ENCODE measurements around the gene SURF4. TPM values are rescaled to one million over a fixed set of nuclear protein-coding genes. Genes with fewer than 3 reads are reported as not detected.

SURF4 gene
- total and polyA plus RNA-seq, 3 experiments from 2014 or later, result 202 to 250 (median 239) TPM

DNA sequence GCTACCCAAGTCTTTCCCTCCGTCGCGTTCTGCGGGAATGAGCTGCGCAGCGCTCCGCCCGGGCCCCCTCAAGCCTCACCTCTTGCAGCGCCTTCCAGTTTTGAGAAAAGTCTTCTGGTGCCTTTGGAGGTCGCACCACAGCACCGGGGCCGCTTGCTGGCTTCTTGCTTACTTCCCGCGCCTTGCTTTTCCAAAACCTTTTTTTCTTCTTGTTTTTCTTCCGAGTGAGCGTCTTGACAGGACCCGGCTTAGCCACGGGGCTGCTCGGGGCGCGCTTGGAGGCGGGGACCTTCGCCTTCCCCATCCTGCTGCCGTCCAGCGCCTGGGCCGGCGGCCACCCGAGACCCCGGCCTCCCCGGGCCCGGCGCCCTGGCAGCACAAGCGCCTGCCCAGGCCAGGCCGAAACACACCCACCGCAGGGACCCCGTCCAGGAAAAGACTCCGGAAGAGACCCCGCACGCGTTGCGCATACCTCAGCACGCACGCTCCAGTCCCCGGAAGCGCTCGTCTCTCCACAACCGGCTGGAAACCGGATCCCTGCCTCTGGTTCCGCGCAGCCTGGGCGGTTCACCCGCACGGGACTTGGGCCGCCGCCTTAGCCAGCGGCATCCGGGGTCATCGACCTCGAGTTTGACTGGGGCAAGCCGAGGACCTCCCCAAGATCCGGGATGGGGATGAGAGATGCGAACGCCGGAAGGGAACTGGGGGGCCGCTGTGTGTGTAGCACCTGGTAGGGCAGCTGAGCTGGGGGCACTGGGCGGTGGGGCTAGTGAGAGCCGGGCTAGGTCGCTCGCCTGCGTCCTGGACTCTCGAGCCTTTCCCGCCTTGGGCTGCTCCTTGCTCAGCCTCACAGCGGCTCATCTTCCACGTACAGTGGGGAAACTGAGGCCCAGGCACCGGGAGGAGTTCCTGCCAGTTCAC is 41.9 kb upstream of the SURF4 start, which contains the start of gene REXO4:
TSS of gene REXO4 (minus strand) at position 470 of the 921 bp plus-strand sequence. CDS start at position 304, 166 bp downstream.
- Mint-ChIP-seq H3K4me3 (peak within 1 kb of the TSS; percentile 88 to 92 (median 89)), H3K27ac (peak within 1 kb of the TSS; percentile 84 to 96 (median 91)), H3K36me3 (peaks cover 0 to 41% (median 3%) of the 10 kb centered on the region in 3 donors), H3K9me3 (no peaks in the 10 kb centered on the region), H3K4me1 (peaks cover 47 to 74% (median 70%) of the 10 kb centered on the region in 3 donors), H3K27me3 (peaks cover 0 to 1% of the 10 kb centered on the region in 2 donors)
- DNase-seq, result peak; percentile 58 to 85 (median 80)
- H3K4me1 ChIP-seq (ENCODE audit: insufficient read depth, low read length), result peaks cover 20% of the 10 kb centered on the region
- ChIA-PET POLR2A (interaction anchor here (1.0 to 1.2 kb wide), 3 partner anchors 42 to 70 kb away, joined by 3 to 8 read pairs (median 4); partner anchors contain the start of genes CACFD1, MED22 and RPL7A), CTCF (interaction anchor here (1.1 to 2.1 kb wide), 3 partner anchors 13 to 60 kb away, joined by 3 to 6 read pairs (median 4); partner anchors contain the start of gene CACFD1)
- no peaks in the 10 kb centered on the region for H3K27me3 ChIP-seq (ENCODE audit: insufficient read depth, low read length, poor library complexity, severe bottlenecking)
- H3K27ac ChIP-seq (ENCODE audit: low read depth, low read length), result peak within 1 kb of the TSS; percentile 87
- H3K4me3 ChIP-seq (ENCODE audit: low read length), result peak within 1 kb of the TSS; percentile 75
- H3K9me3 ChIP-seq (ENCODE audit: low read length), result no peaks in the 10 kb centered on the region
- H3K36me3 ChIP-seq (ENCODE audit: insufficient read depth, low read length), result peaks cover 10% of the 10 kb centered on the region

DNA sequence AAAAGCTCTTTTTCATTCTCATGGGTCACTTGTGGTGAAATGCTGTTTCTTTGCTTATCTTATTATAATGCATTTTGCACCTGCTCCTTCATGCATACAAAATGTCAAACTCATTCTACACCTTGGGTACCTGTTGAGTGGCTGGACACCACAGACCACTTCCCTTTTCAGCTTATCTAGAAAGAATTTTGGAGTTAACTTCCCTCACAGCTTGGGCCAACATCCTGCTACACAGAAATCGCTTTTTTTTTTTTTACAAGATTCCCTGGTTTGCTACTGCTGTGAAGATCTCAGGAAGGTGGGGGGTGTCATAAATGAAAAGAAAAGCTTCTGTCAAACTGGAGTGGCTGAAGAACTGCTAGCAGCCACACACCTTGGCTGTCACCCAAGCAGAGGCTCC is 39.3 kb upstream of the SURF4 start:
- ChIA-PET POLR2A (no interaction called here), CTCF (interaction anchor here (1.5 kb wide), 1 partner anchor 73 kb away, joined by 3 read pairs; no protein-coding TSS in a partner anchor)
- DNase-seq, result no peak
- H3K9me3 Mint-ChIP-seq, result no peaks in the 10 kb centered on the region
- H3K9me3 ChIP-seq (ENCODE audit: low read length), result no peaks in the 10 kb centered on the region
- peaks cover 41 to 59% (median 54%) of the 10 kb centered on the region in 3 donors for H3K4me1 Mint-ChIP-seq
- H3K27ac ChIP-seq (ENCODE audit: low read depth, low read length), result no peak overlapping the region
- H3K4me1 ChIP-seq (ENCODE audit: insufficient read depth, low read length), result peaks cover 20% of the 10 kb centered on the region
- H3K27me3 ChIP-seq (ENCODE audit: insufficient read depth, low read length, poor library complexity, severe bottlenecking), result no peaks in the 10 kb centered on the region
- H3K4me3 ChIP-seq (ENCODE audit: low read length), result no peak overlapping the region
- peak overlapping the region in 4 of 7 donors; percentile 89 to 90 (median 89) for H3K4me3 Mint-ChIP-seq
- peaks cover 0 to 64% (median 7%) of the 10 kb centered on the region in 3 donors for H3K36me3 Mint-ChIP-seq
- H3K36me3 ChIP-seq (ENCODE audit: insufficient read depth, low read length), result peaks cover 27% of the 10 kb centered on the region
- H3K27me3 Mint-ChIP-seq, result peaks cover 0 to 1% of the 10 kb centered on the region in 2 donors
- peak overlapping the region in 2 of 8 donors; percentile 47 to 86 for H3K27ac Mint-ChIP-seq

DNA sequence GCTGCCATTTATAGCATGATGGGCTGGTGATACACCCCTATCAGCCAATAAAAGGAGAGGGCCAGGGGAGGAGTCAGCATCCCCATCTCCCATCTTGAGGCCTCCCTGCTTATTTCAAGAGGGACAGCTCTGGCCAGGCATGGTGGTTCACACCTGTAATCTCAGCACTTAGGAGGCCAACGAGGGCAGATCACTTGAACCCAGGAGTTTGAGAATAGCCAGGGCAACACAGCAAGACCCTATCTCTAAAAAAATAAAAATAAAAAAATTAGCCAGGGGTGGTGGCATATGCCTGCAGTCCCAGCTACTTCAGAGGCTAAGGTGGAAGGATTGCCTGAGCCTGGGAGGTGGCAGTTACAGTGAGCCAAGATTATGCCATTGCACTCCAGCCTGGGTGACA is 32.2 kb upstream of the SURF4 start:
- Mint-ChIP-seq H3K4me1 (peaks cover 6 to 8% (median 7%) of the 10 kb centered on the region in 3 donors), H3K36me3 (peaks cover 6 to 81% (median 13%) of the 10 kb centered on the region in 3 donors), H3K27me3 (no peaks in the 10 kb centered on the region), H3K4me3 (no peak overlapping the region), H3K27ac (peak overlapping the region in 1 of 8 donors; percentile 29), H3K9me3 (no peaks in the 10 kb centered on the region)
- CTCF ChIA-PET, result no interaction called here
- POLR2A ChIA-PET, result no interaction called here
- no peak for DNase-seq
- H3K27ac ChIP-seq (ENCODE audit: low read depth, low read length), result no peak overlapping the region
- no peak overlapping the region for H3K4me3 ChIP-seq (ENCODE audit: low read length)
- H3K27me3 ChIP-seq (ENCODE audit: insufficient read depth, low read length, poor library complexity, severe bottlenecking), result no peaks in the 10 kb centered on the region
- no peaks in the 10 kb centered on the region for H3K4me1 ChIP-seq (ENCODE audit: insufficient read depth, low read length)
- no peaks in the 10 kb centered on the region for H3K9me3 ChIP-seq (ENCODE audit: low read length)
- peaks cover 42% of the 10 kb centered on the region for H3K36me3 ChIP-seq (ENCODE audit: insufficient read depth, low read length)

DNA sequence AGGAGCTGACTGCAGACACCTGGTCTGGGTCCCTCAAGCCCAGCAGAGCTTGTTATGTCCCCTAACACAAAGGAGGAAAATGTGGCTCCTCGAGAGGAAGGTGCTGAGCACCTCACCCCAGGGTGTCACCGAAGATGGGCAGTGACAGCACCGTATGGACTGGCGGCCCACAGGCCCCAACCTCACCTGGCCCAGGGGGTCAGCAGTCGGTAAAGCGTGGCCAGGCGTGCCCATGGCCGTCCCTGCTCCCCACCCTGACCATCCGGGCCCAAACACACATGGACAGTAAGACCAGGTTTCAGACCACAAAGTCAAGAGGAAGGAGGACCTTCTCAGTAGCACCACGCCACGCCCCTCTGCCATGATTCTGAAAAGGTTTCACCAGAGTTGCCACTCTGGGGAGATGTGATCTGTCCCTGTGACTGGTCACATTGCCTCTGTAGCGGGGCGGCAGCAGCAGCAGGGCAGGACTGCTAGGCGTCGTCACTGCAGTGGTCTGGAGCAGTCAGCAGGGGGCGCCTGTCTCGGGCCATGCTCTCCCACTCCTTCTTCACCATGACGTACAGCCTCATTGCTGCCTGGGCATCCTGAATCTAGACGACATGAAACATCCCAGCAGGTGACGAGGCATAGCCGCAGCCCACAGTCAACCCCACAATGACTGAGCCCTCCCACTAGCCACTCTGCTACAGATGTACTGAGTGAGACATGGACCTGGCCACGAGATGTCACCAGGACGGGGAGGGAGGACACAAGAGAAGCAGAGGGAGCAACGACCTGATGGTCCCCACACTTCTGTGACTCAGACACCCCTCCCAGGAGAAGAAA is 30.8 kb upstream of the SURF4 start:
- H3K27me3 Mint-ChIP-seq, result no peaks in the 10 kb centered on the region
- H3K9me3 ChIP-seq (ENCODE audit: low read length), result no peaks in the 10 kb centered on the region
- peak; percentile 70 to 85 (median 71) for DNase-seq
- H3K27ac Mint-ChIP-seq, result peak overlapping the region; percentile 64 to 94 (median 87)
- no peaks in the 10 kb centered on the region for H3K27me3 ChIP-seq (ENCODE audit: insufficient read depth, low read length, poor library complexity, severe bottlenecking)
- H3K36me3 Mint-ChIP-seq, result peaks cover 6 to 69% (median 13%) of the 10 kb centered on the region in 3 donors
- H3K4me1 Mint-ChIP-seq, result peaks cover 6 to 8% (median 7%) of the 10 kb centered on the region in 3 donors
- H3K4me3 Mint-ChIP-seq, result no peak overlapping the region
- H3K4me3 ChIP-seq (ENCODE audit: low read length), result no peak overlapping the region
- H3K4me1 ChIP-seq (ENCODE audit: insufficient read depth, low read length), result no peaks in the 10 kb centered on the region
- ChIA-PET CTCF (interaction anchor here (1.1 to 2.7 kb wide), 3 partner anchors 46 to 79 kb away, joined by 3 to 17 read pairs (median 3); no protein-coding TSS in a partner anchor), POLR2A (no interaction called here)
- H3K9me3 Mint-ChIP-seq, result no peaks in the 10 kb centered on the region
- H3K36me3 ChIP-seq (ENCODE audit: insufficient read depth, low read length), result peaks cover 35% of the 10 kb centered on the region
- no peak overlapping the region for H3K27ac ChIP-seq (ENCODE audit: low read depth, low read length)

DNA sequence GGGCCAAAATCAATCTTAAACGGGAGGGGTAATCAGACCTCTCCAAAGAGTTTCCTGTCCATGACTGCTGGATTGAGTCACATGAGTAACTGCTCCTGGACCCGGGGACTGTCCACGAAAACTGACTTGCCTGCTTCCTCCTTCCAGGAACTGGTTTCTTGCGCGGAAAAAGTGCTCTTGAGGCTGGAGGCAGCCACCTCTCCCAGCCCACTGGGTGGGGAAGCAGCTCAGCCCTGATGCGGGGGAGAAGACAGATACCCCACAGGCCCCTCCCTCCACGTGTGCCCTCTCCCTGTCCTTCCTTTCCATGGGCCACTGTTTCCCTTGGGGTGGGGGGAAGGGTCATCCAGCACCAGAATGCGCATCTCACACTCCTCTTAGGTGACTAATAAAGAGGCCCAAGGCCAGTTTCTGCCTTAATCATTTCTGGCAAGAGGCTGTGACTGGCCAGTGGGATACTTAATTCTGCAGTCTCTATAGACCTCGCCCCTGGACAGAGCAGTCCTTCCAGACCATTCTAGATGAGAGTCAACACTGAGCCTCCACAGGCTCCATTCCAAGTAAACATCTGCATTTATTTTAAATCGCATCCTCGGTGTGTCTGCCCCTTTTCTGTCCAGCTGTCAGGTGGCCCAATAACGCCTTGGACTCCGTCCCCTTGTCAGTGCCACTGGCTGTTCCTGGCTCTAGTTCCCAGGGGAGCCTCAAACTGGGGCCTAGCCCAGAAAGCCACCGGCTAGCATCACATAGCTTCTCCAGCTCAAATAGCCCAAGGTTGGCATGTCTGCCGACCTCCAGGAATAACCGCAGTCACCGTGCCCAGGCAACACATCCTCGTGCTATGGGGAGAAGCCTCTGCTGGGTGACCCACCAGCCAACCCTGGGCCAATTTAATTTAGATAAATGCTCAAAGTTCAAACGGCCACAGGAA is 29.9 kb upstream of the SURF4 start:
- H3K9me3 Mint-ChIP-seq, result no peaks in the 10 kb centered on the region
- Histone ChIP-seq H3K27me3 (ENCODE audit: insufficient read depth, low read length, poor library complexity, severe bottlenecking) (no peaks in the 10 kb centered on the region), H3K4me3 (ENCODE audit: low read length) (no peak overlapping the region), H3K27ac (ENCODE audit: low read depth, low read length) (no peak overlapping the region), H3K9me3 (ENCODE audit: low read length) (no peaks in the 10 kb centered on the region), H3K36me3 (ENCODE audit: insufficient read depth, low read length) (peaks cover 32% of the 10 kb centered on the region), H3K4me1 (ENCODE audit: insufficient read depth, low read length) (no peaks in the 10 kb centered on the region)
- CTCF ChIA-PET, result interaction anchor here (1.1 to 2.7 kb wide), 4 partner anchors 45 to 80 kb away, joined by 3 to 17 read pairs (median 3); no protein-coding TSS in a partner anchor
- no peak for DNase-seq
- peaks cover 6 to 8% (median 7%) of the 10 kb centered on the region in 3 donors for H3K4me1 Mint-ChIP-seq
- no peak overlapping the region for H3K4me3 Mint-ChIP-seq
- peak overlapping the region in 2 of 8 donors; percentile 22 to 36 for H3K27ac Mint-ChIP-seq
- H3K27me3 Mint-ChIP-seq, result no peaks in the 10 kb centered on the region
- peaks cover 6 to 62% (median 10%) of the 10 kb centered on the region in 3 donors for H3K36me3 Mint-ChIP-seq
- POLR2A ChIA-PET, result no interaction called here

DNA sequence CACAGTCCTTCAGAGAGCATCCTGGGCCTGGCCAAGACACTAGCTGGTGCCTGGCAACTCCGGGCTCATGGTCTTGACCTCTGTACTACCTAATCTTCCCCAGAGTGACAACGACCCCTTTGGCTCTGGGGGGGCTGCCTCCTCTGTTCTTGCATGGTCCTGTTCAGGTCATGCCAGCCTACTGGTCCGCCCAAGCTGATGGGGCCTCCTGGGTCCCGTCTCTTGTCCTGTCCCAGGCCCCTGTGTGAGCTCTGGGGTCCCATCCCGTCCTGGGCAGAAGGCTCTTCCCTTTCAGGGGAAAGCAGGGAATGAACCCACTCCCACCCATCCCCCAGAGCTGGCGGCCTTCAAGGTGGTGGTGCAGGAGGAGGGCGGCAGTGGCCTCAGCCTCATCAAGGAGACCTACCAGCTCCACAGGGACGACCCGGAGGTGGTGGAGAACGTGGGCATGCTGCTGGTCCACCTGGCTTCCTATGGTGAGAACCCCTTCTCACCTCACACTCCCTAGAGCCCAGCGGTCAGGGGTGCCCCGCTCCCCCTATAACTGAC is 28.7 kb upstream of the SURF4 start:
- Mint-ChIP-seq H3K4me3 (no peak overlapping the region), H3K36me3 (peaks cover 6 to 50% (median 8%) of the 10 kb centered on the region in 3 donors), H3K27me3 (no peaks in the 10 kb centered on the region), H3K4me1 (peaks cover 6 to 8% (median 7%) of the 10 kb centered on the region in 3 donors), H3K27ac (peak overlapping the region in 1 of 8 donors; percentile 14), H3K9me3 (no peaks in the 10 kb centered on the region)
- Histone ChIP-seq H3K27ac (ENCODE audit: low read depth, low read length) (no peak overlapping the region), H3K27me3 (ENCODE audit: insufficient read depth, low read length, poor library complexity, severe bottlenecking) (no peaks in the 10 kb centered on the region), H3K4me3 (ENCODE audit: low read length) (no peak overlapping the region), H3K4me1 (ENCODE audit: insufficient read depth, low read length) (no peaks in the 10 kb centered on the region), H3K9me3 (ENCODE audit: low read length) (no peaks in the 10 kb centered on the region), H3K36me3 (ENCODE audit: insufficient read depth, low read length) (peaks cover 19% of the 10 kb centered on the region)
- ChIA-PET POLR2A (no interaction called here), CTCF (interaction anchor here (0.9 to 2.7 kb wide), 9 partner anchors 13 to 219 kb away, joined by 3 to 17 read pairs (median 3); partner anchors contain the start of genes MED22 and RPL7A)
- DNase-seq, result no peak

Data from CD8-positive, alpha-beta memory T cell (primary cell).